ENCODE results near the gene SEMA5B. TPM values are rescaled to one million over a fixed set of nuclear protein-coding genes. Genes with fewer than 3 reads are reported as not detected.

Gene SEMA5B
- total and polyA plus RNA-seq, 9 of the 15 experiments (the other 6 are each of a cell fraction or from before 2014, with no cell fraction given) = not detected

GRCh38 chr3:123048480-123049237 is 21.1 kb upstream of the SEMA5B start:
- no peak for DNase-seq (ENCODE audit: extremely low read depth in 1 of 4, low spot score in 3 of 4)
- H4K20me1 ChIP-seq (replicated peaks; ENCODE audit: control insufficient read depth, insufficient read depth, low read length) = no peaks in the 10 kb centered on the region
- H3K36me3 ChIP-seq (ENCODE audit: control insufficient read depth, insufficient read depth, low read length) = no peaks in the 10 kb centered on the region
- POLR2A ChIA-PET = no interaction called here
- no peak for ATAC-seq
- H3K9ac ChIP-seq (ENCODE audit: insufficient read depth in 1 of 2, low read depth in 2 of 2, low read length in 2 of 2) = no peak overlapping the region
- WGBS (ENCODE audit: insufficient coverage, low coverage, missing lambda C conversion rate) = 30% methylated on average over 13 of the region's 13 CpGs
- no peak for FAIRE-seq
- CTCF ChIA-PET (ENCODE audit: low intra/inter-chr PET ratio) = no interaction called here
- no peak overlapping the region for H3K4me2 ChIP-seq (ENCODE audit: insufficient read depth, low read length)
- H3K9me1 ChIP-seq (ENCODE audit: control insufficient read depth, insufficient read depth, low read length) = no peaks in the 10 kb centered on the region
- H3K27me3 ChIP-seq (ENCODE audit: control insufficient read depth in 2 of 2, insufficient read depth in 2 of 2, low read length in 2 of 2) = peaks cover 2 to 22% of the 10 kb centered on the region in 2 experiments; a peak in 4 of 5 replicates
- H3K4me1 ChIP-seq (replicated peaks in 1 of 2; ENCODE audit: control insufficient read depth in 2 of 2, insufficient read depth in 2 of 2, low read length in 2 of 2) = no peaks in the 10 kb centered on the region; a peak in 1 of 5 replicates
- no peak overlapping the region for H2AFZ ChIP-seq (ENCODE audit: low read depth, low read length)
- H3K79me2 ChIP-seq (ENCODE audit: control insufficient read depth, insufficient read depth, low read length) = no peaks in the 10 kb centered on the region
- H3K4me3 ChIP-seq = no peak overlapping the region
- TF ChIP-seq EP400 (IDR thresholded peaks at IDR 0.05) = no peak
- peak; percentile 44; the same call in 1 of the 2 replicates for TF ChIP-seq ZNF75A (CRISPR knock-in tag; IDR thresholded peaks at IDR 0.05)
- in situ Hi-C loops (cut with MboI) = no loop called here
- intact Hi-C loops (cut with micrococcal nuclease) = no loop called here
- BruUV-seq (replicated peaks) = no TSS peak
- H3K27ac ChIP-seq (ENCODE audit: extremely low read depth, low read depth, low read length) = no peak overlapping the region
- no peaks in the 10 kb centered on the region for H3K9me3 ChIP-seq (replicated peaks; ENCODE audit: control insufficient read depth, insufficient read depth, low read depth, low read length)

DNA sequence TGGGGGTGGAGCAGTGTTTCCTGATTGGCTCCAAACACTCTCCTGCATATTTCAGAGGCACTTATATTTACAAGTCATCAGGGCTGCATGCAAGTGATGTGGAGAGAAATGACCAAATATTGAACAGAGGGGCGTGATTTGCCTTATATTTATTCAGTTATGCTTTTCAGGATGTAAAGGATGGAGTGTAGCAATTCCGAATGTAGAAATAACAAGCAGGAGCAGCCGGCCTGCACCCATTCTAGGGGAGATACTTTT is 19.4 kb upstream of the SEMA5B start:
- Histone ChIP-seq H3K36me3 (ENCODE audit: control insufficient read depth, insufficient read depth, low read length) (no peaks in the 10 kb centered on the region), H2AFZ (ENCODE audit: low read depth, low read length) (no peak overlapping the region), H3K4me3 (no peak overlapping the region), H4K20me1 (replicated peaks; ENCODE audit: control insufficient read depth, insufficient read depth, low read length) (no peaks in the 10 kb centered on the region), H3K4me2 (ENCODE audit: insufficient read depth, low read length) (no peak overlapping the region), H3K9me3 (replicated peaks; ENCODE audit: control insufficient read depth, insufficient read depth, low read depth, low read length) (no peaks in the 10 kb centered on the region), H3K9ac (ENCODE audit: insufficient read depth in 1 of 2, low read depth in 2 of 2, low read length in 2 of 2) (no peak overlapping the region), H3K9me1 (ENCODE audit: control insufficient read depth, insufficient read depth, low read length) (no peaks in the 10 kb centered on the region), H3K4me1 (replicated peaks in 1 of 2; ENCODE audit: control insufficient read depth in 2 of 2, insufficient read depth in 2 of 2, low read length in 2 of 2) (no peaks in the 10 kb centered on the region; a peak in 1 of 5 replicates), H3K27ac (ENCODE audit: extremely low read depth, low read depth, low read length) (no peak overlapping the region), H3K79me2 (ENCODE audit: control insufficient read depth, insufficient read depth, low read length) (no peaks in the 10 kb centered on the region), H3K27me3 (ENCODE audit: control insufficient read depth in 2 of 2, insufficient read depth in 2 of 2, low read length in 2 of 2) (peaks cover 2 to 22% of the 10 kb centered on the region in 2 experiments; a peak in 4 of 5 replicates)
- no peak for DNase-seq (ENCODE audit: extremely low read depth in 1 of 4, low spot score in 3 of 4)
- WGBS (ENCODE audit: insufficient coverage, low coverage, missing lambda C conversion rate) = 4% methylated on average over 3 of the region's 3 CpGs
- POLR2A ChIA-PET = no interaction called here
- in situ Hi-C loops (cut with MboI) = no loop called here
- no peak for FAIRE-seq
- CTCF ChIA-PET (ENCODE audit: low intra/inter-chr PET ratio) = no interaction called here
- BruUV-seq (replicated peaks) = no TSS peak
- ATAC-seq = no peak
- intact Hi-C loops (cut with micrococcal nuclease) = no loop called here
- TF ChIP-seq, protein P1, sequence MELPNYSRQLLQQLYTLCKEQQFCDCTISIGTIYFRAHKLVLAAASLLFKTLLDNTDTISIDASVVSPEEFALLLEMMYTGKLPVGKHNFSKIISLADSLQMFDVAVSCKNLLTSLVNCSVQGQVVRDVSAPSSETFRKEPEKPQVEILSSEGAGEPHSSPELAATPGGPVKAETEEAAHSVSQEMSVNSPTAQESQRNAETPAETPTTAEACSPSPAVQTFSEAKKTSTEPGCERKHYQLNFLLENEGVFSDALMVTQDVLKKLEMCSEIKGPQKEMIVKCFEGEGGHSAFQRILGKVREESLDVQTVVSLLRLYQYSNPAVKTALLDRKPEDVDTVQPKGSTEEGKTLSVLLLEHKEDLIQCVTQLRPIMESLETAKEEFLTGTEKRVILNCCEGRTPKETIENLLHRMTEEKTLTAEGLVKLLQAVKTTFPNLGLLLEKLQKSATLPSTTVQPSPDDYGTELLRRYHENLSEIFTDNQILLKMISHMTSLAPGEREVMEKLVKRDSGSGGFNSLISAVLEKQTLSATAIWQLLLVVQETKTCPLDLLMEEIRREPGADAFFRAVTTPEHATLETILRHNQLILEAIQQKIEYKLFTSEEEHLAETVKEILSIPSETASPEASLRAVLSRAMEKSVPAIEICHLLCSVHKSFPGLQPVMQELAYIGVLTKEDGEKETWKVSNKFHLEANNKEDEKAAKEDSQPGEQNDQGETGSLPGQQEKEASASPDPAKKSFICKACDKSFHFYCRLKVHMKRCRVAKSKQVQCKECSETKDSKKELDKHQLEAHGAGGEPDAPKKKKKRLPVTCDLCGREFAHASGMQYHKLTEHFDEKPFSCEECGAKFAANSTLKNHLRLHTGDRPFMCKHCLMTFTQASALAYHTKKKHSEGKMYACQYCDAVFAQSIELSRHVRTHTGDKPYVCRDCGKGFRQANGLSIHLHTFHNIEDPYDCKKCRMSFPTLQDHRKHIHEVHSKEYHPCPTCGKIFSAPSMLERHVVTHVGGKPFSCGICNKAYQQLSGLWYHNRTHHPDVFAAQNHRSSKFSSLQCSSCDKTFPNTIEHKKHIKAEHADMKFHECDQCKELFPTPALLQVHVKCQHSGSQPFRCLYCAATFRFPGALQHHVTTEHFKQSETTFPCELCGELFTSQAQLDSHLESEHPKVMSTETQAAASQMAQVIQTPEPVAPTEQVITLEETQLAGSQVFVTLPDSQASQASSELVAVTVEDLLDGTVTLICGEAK (IDR thresholded peaks at IDR 0.05) = no peak
- TF ChIP-seq, protein P1 (CRISPR knock-in tag; IDR thresholded peaks at IDR 0.05) = no peak
- TF ChIP-seq, protein P2, sequence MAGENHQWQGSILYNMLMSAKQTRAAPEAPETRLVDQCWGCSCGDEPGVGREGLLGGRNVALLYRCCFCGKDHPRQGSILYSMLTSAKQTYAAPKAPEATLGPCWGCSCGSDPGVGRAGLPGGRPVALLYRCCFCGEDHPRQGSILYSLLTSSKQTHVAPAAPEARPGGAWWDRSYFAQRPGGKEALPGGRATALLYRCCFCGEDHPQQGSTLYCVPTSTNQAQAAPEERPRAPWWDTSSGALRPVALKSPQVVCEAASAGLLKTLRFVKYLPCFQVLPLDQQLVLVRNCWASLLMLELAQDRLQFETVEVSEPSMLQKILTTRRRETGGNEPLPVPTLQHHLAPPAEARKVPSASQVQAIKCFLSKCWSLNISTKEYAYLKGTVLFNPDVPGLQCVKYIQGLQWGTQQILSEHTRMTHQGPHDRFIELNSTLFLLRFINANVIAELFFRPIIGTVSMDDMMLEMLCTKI (IDR thresholded peaks at IDR 0.05; ENCODE audit: partially characterized antibody) = no peak
- no peak for TF ChIP-seq SMARCA4 (IDR thresholded peaks at IDR 0.05)

Measured in K562 (cell line).